ENCODE measurements around the gene USP6NL. TPM values are rescaled to one million over a fixed set of nuclear protein-coding genes. Genes with fewer than 3 reads are reported as not detected.

The USP6NL gene
- total and polyA plus RNA-seq, 10 of the 15 experiments (the other 5 are each of a cell fraction or from before 2014, with no cell fraction given): 4.0 to 27.7 (median 18.2) TPM

- ATAC-seq (no peak), FAIRE-seq (no peak), DNase-seq (ENCODE audit: low read depth, low spot score) (no peak)
- no peaks in the 10 kb centered on the region for H3K36me3 ChIP-seq (ENCODE audit: control insufficient read depth in 2 of 2, insufficient read depth in 2 of 2, low read length in 1 of 2)
- H3K27ac ChIP-seq (ENCODE audit: control insufficient read depth, insufficient read depth): no peak overlapping the region
- ChIA-PET CTCF (no interaction called here), SMC1A (ENCODE audit: uncharacterized antibody, unreplicated experiment) (interaction anchor here (1.1 to 1.5 kb wide), 2 partner anchors 29 to 140 kb away, joined by 3 read pairs; no protein-coding TSS in a partner anchor), RAD21 (ENCODE audit: unreplicated experiment) (no interaction called here), POLR2A (no interaction called here)
- TF ChIP-seq TAF1 (IDR thresholded peaks at IDR 0.05; ENCODE audit: borderline replicate concordance, low read depth, low read length) (no peak), MYB (IDR thresholded peaks at IDR 0.05; ENCODE audit: borderline replicate concordance, low read depth, low read length) (no peak), ZNF207 (IDR thresholded peaks at IDR 0.05; ENCODE audit: borderline replicate concordance) (no peak), NR2F1 (conservative IDR thresholded peaks at IDR 0.05) (no peak), E2F8 (IDR thresholded peaks at IDR 0.05; ENCODE audit: low read depth, partially characterized antibody) (no peak), ZNF687 (IDR thresholded peaks at IDR 0.05) (no peak), CHD4 (IDR thresholded peaks at IDR 0.05) (no peak), TCF12 (IDR thresholded peaks at IDR 0.05; ENCODE audit: low read depth, low read length) (no peak)
- H3K4me3 ChIP-seq: no peak overlapping the region
- no peaks in the 10 kb centered on the region for H3K79me2 ChIP-seq (ENCODE audit: control insufficient read depth, insufficient read depth, low read length)
- H3K27me3 ChIP-seq (replicated peaks in 1 of 2; ENCODE audit: control insufficient read depth in 2 of 2, insufficient read depth in 2 of 2, low read length in 1 of 2): no peaks in the 10 kb centered on the region
- in situ Hi-C loops (cut with MboI): no loop called here
- H3K9ac ChIP-seq (ENCODE audit: control insufficient read depth, insufficient read depth, low read length): no peak overlapping the region
- intact Hi-C loops (cut with micrococcal nuclease; ENCODE audit: unreplicated experiment): no loop called here
- H3K9me3 ChIP-seq (replicated peaks; ENCODE audit: control insufficient read depth, insufficient read depth, low read length): peaks cover 9% of the 10 kb centered on the region
- H2AFZ ChIP-seq (ENCODE audit: control insufficient read depth, low read depth, low read length): no peak overlapping the region
- H4K20me1 ChIP-seq (ENCODE audit: control insufficient read depth, insufficient read depth): no peaks in the 10 kb centered on the region
- no TSS peak for BruUV-seq (replicated peaks)
- H3K4me2 ChIP-seq (ENCODE audit: control insufficient read depth, insufficient read depth): no peak overlapping the region
- peaks cover 6% of the 10 kb centered on the region; the same call in 1 of the 2 replicates for H3K4me1 ChIP-seq (ENCODE audit: control insufficient read depth, insufficient read depth, low read length)
Measured at GRCh38 chr10:11617233-11617632, 5.8 kb upstream of the USP6NL start.

Measured in GM12878 (cell line).